HCT116 (cell line): ENCODE results near the gene AGBL3.
A peak's percentile ranks its signal among the peaks of the same experiment; 100 is the strongest.

Experiments used
- CEBPB ChIP-seq: IDR thresholded peaks from 2 replicates; pipeline ENCODE4 v1.6.1; 2012; ENCODE audit warnings: low read depth
- ELF1 ChIP-seq: IDR thresholded peaks from 2 replicates; pipeline ENCODE4 v1.6.1; 2012; ENCODE audit warnings: low read depth, borderline replicate concordance
- JUND ChIP-seq: IDR thresholded peaks from 2 replicates; pipeline ENCODE4 v1.6.1; 2012
- POLR2A ChIP-seq: IDR thresholded peaks from 2 replicates; pipeline ENCODE4 v1.7.0; 2011; ENCODE audit warnings: borderline replicate concordance; ENCODE audit not compliant: insufficient read depth, insufficient read length; ENCODE audit errors: extremely low read depth
- POLR2AphosphoS5 ChIP-seq: IDR thresholded peaks from 2 replicates; pipeline ENCODE4 v1.6.1; 2011; ENCODE audit warnings: mild to moderate bottlenecking, low read depth, low read length, moderate library complexity
- RAD21 ChIP-seq: IDR thresholded peaks from 2 replicates; pipeline ENCODE4 v1.6.1; 2012; ENCODE audit warnings: low read depth, mild to moderate bottlenecking
- SIN3A ChIP-seq: IDR thresholded peaks from 2 replicates; pipeline ENCODE4 v1.6.1; 2012; ENCODE audit warnings: low read depth
- YY1 ChIP-seq: IDR thresholded peaks from 2 replicates; pipeline ENCODE4 v1.6.1; 2011; ENCODE audit warnings: low read length, low read depth, moderate library complexity, mild to moderate bottlenecking; ENCODE audit not compliant: insufficient replicate concordance; ENCODE audit errors: extremely low read depth
- ZFX ChIP-seq: fragments of 450-650 bp; IDR thresholded peaks from 2 replicates; pipeline ENCODE4 v1.6.1; 2017
- ZNF274 ChIP-seq: fragments of 200-500 bp; sonication (Bioruptor generic); IDR thresholded peaks from 2 replicates; pipeline ENCODE4 v1.6.1; 2014; ENCODE audit warnings: mild to moderate bottlenecking, low read depth, low read length, inconsistent platforms
- TF ChIP-seq, protein P1 (sequence below), 3 experiments: fragments of 200-600 bp in 1 of 3; sonication (generic) in 1 of 3; IDR thresholded peaks in 2 of 3; conservative IDR thresholded peaks in 1 of 3; 2 replicates each; pipeline ENCODE4 v1.5.1; 2012 to 2017; ENCODE audit warnings: low read depth in 2 of 3, low read length in 2 of 3, antibody characterized with exemption in 1 of 3, borderline replicate concordance in 1 of 3, control low read depth in 1 of 3, mild to moderate bottlenecking in 1 of 3, mixed read lengths in 1 of 3, mixed run types in 1 of 3, moderate library complexity in 1 of 3; ENCODE audit not compliant: insufficient read depth in 1 of 3

- TF ChIP-seq POLR2A (no peak), CEBPB (no peak), YY1 (no peak), ZNF274 (no peak), ELF1 (no peak), RAD21 (0 out of 2 replicates have a peak, but pooled peaks have one; percentile 5), JUND (no peak), SIN3A (no peak), POLR2AphosphoS5 (no peak), ZFX (no peak)
- TF ChIP-seq, protein P1, sequence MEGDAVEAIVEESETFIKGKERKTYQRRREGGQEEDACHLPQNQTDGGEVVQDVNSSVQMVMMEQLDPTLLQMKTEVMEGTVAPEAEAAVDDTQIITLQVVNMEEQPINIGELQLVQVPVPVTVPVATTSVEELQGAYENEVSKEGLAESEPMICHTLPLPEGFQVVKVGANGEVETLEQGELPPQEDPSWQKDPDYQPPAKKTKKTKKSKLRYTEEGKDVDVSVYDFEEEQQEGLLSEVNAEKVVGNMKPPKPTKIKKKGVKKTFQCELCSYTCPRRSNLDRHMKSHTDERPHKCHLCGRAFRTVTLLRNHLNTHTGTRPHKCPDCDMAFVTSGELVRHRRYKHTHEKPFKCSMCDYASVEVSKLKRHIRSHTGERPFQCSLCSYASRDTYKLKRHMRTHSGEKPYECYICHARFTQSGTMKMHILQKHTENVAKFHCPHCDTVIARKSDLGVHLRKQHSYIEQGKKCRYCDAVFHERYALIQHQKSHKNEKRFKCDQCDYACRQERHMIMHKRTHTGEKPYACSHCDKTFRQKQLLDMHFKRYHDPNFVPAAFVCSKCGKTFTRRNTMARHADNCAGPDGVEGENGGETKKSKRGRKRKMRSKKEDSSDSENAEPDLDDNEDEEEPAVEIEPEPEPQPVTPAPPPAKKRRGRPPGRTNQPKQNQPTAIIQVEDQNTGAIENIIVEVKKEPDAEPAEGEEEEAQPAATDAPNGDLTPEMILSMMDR (IDR thresholded peaks at IDR 0.05 in 2 of 3, conservative IDR thresholded peaks at IDR 0.05 in 1 of 3; ENCODE audit: borderline replicate concordance in 1 of 3, insufficient read depth in 1 of 3, low read depth in 2 of 3, low read length in 2 of 3): no peak
Measured at GRCh38 chr7:135160098-135160857, 174.0 kb downstream of the AGBL3 start.
